CD4-positive, CD25-positive, alpha-beta regulatory T cell (primary cell): Measurements from ENCODE around the gene RAD51B. TPM values are rescaled to one million over a fixed set of nuclear protein-coding genes. Genes with fewer than 3 reads are reported as not detected.

Source experiments
- ATAC-seq, 2 donors: fragments of 150-1000 bp; cut with Tn5 transposase; one replicate each; pipeline ENCODE4 v1.10.0; 2021; ENCODE audit warnings: low read depth in 2 of 2, moderate number of reproducible peaks in 2 of 2, moderate library complexity in 1 of 2
- DNase-seq, 3 donors: peaks; one replicate each; pipeline versions ENCODE4 v3.0.0 to v3.0.0-alpha.2; 2012 to 2022; ENCODE audit warnings: mixed read lengths in 1 of 3
- H3K27ac ChIP-seq: one replicate; pipeline ENCODE4 v1.7.0; 2013; ENCODE audit warnings: mild to moderate bottlenecking, low read length; ENCODE audit not compliant: insufficient read depth, poor library complexity, severe bottlenecking
- H3K27me3 ChIP-seq: one replicate; pipeline ENCODE4 v1.7.0; 2013; ENCODE audit warnings: low read length; ENCODE audit not compliant: control insufficient read depth, insufficient read depth
- H3K36me3 ChIP-seq: one replicate; pipeline ENCODE4 v1.7.0; 2013; ENCODE audit warnings: mild to moderate bottlenecking, low read length, moderate library complexity; ENCODE audit not compliant: control insufficient read depth, insufficient read depth
- H3K4me1 ChIP-seq: 2 replicates; pipeline ENCODE4 v1.7.0; 2013; ENCODE audit warnings: mild to moderate bottlenecking, low read length; ENCODE audit not compliant: insufficient read depth, control insufficient read depth, poor library complexity, severe bottlenecking
- H3K4me3 ChIP-seq: one replicate; pipeline ENCODE4 v1.7.0; 2013; ENCODE audit warnings: low read depth, mild to moderate bottlenecking, low read length, moderate library complexity
- H3K9me3 ChIP-seq, 2 experiments: 1 replicate in 1 of 2; 2 replicates in 1 of 2; pipeline ENCODE4 v1.7.0; 2013; ENCODE audit warnings: low read length in 2 of 2, mild to moderate bottlenecking in 1 of 2, moderate library complexity in 1 of 2; ENCODE audit not compliant: control insufficient read depth in 2 of 2
- H3K27ac Mint-ChIP-seq, 3 donors: one replicate each; pipeline ENCODE4 v1.8.0; 2020 to 2022; ENCODE audit warnings: mild to moderate bottlenecking in 3 of 3, mixed read lengths in 3 of 3, moderate library complexity in 2 of 3
- H3K27me3 Mint-ChIP-seq: one replicate; pipeline ENCODE4 v1.8.0; 2022; ENCODE audit warnings: mild to moderate bottlenecking, mixed read lengths
- H3K36me3 Mint-ChIP-seq: one replicate; pipeline ENCODE4 v1.8.0; 2020; ENCODE audit warnings: mixed read lengths
- H3K4me1 Mint-ChIP-seq, 4 donors: one replicate each; pipeline ENCODE4 v1.8.0; 2020 to 2022; ENCODE audit warnings: mixed read lengths in 4 of 4, mild to moderate bottlenecking in 1 of 4
- H3K4me3 Mint-ChIP-seq, 4 donors: one replicate each; pipeline ENCODE4 v1.8.0; 2020 to 2022; ENCODE audit warnings: mild to moderate bottlenecking in 4 of 4, mixed read lengths in 4 of 4, moderate library complexity in 3 of 4
- H3K9me3 Mint-ChIP-seq, 7 donors: one replicate each; pipeline ENCODE4 v1.8.0; 2020 to 2022; ENCODE audit warnings: mixed read lengths in 7 of 7, mild to moderate bottlenecking in 3 of 7, moderate library complexity in 2 of 7
- polyA plus RNA-seq, 4 donors: library from polyadenylated mRNA; unstranded; fragments of 300-500 nt; fragmentation: Illumina TruSeq; gene quantifications; one replicate each; pipeline ENCODE4 v1.2.3, GENCODE V29; 2021
- total RNA-seq: library from RNA; stranded (reverse); gene quantifications from one replicate; pipeline ENCODE4 v1.2.3, GENCODE V29; 2022

Gene RAD51B
- total and polyA plus RNA-seq, 5 donors from 2014 or later, result 19.1 to 40.2 (median 28.1) TPM

DNA sequence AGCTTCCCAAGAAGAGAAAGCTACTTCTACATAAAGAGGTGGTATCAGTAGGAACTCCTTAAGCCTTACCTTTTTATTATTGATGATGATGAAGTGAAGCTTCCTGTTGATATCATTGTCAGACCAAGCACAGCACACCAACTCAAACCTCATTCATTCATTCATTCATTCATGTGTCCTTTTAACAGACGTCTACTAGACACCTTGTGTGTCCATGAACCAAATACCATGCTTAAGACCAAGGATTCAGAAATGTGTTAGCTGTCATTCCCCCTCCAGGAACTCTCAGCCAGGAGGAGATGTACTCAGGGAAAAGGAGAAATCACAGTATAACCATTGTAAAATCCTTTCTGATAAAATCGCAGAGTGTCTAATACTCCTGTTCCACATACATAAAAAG is 778.5 kb downstream of the RAD51B start:
- H3K27me3 Mint-ChIP-seq, result no peaks in the 10 kb centered on the region
- no peak overlapping the region for H3K4me3 Mint-ChIP-seq
- Histone ChIP-seq H3K9me3 (no peaks in the 10 kb centered on the region), H3K36me3 (no peaks in the 10 kb centered on the region), H3K4me3 (no peak overlapping the region), H3K4me1 (no peaks in the 10 kb centered on the region), H3K27me3 (no peaks in the 10 kb centered on the region), H3K27ac (no peak overlapping the region)
- H3K9me3 Mint-ChIP-seq, result peaks cover 0 to 2% (median 0%) of the 10 kb centered on the region in 7 donors
- peaks cover 6% of the 10 kb centered on the region for H3K36me3 Mint-ChIP-seq
- peaks cover 0 to 10% (median 5%) of the 10 kb centered on the region in 4 donors for H3K4me1 Mint-ChIP-seq
- ATAC-seq (no peak), DNase-seq (no peak)
- no peak overlapping the region for H3K27ac Mint-ChIP-seq

DNA sequence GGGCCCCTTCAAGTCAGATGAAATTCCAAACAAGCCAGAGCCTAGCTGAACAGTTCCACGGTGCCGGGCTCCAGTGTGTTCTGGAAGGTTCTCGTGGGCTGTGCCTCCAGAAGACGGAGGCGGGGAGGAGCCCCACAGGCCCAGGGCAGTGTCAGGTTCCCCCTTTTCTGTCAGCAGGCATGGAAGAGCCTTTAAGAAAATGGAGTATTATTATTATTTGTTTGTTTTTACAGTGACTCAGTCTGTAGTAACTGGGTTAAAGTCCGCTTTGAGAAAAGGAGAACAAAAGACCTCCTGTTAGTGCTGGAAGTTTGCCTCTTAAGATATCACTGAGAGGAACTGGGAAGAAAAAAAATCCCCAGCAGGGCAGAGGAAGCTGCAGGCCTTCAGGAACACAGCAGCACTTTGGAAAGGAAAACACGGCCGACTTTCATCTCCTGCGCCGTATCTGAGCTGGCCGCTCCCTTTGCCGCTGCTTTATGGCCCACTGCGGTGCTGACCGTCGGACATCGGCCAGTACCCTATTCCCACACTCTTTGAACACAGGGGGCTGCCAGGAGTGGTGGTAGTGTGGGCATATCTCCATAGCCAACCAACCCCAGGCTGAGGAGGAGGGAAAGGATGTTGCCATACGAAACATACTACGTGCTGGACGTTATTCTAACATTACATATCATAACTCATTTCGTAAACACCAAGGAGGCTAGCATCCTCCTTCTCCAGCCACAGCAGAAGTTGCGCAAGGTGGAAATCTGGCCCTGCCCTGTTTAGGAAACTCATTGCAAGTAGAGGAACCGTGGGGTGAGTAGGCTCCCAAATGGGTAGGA is 779.3 kb downstream of the RAD51B start:
- H3K4me3 ChIP-seq, result no peak overlapping the region
- ATAC-seq (no peak), DNase-seq (no peak)
- Mint-ChIP-seq H3K36me3 (peaks cover 6% of the 10 kb centered on the region), H3K9me3 (peaks cover 0 to 2% (median 0%) of the 10 kb centered on the region in 7 donors), H3K27me3 (no peaks in the 10 kb centered on the region), H3K4me3 (peak overlapping the region in 1 of 4 donors; percentile 44), H3K27ac (peak overlapping the region in 1 of 3 donors; percentile 43), H3K4me1 (peaks cover 0 to 7% (median 5%) of the 10 kb centered on the region in 4 donors)
- no peaks in the 10 kb centered on the region for H3K9me3 ChIP-seq
- H3K36me3 ChIP-seq, result no peaks in the 10 kb centered on the region
- no peaks in the 10 kb centered on the region for H3K4me1 ChIP-seq
- no peaks in the 10 kb centered on the region for H3K27me3 ChIP-seq
- no peak overlapping the region for H3K27ac ChIP-seq

DNA sequence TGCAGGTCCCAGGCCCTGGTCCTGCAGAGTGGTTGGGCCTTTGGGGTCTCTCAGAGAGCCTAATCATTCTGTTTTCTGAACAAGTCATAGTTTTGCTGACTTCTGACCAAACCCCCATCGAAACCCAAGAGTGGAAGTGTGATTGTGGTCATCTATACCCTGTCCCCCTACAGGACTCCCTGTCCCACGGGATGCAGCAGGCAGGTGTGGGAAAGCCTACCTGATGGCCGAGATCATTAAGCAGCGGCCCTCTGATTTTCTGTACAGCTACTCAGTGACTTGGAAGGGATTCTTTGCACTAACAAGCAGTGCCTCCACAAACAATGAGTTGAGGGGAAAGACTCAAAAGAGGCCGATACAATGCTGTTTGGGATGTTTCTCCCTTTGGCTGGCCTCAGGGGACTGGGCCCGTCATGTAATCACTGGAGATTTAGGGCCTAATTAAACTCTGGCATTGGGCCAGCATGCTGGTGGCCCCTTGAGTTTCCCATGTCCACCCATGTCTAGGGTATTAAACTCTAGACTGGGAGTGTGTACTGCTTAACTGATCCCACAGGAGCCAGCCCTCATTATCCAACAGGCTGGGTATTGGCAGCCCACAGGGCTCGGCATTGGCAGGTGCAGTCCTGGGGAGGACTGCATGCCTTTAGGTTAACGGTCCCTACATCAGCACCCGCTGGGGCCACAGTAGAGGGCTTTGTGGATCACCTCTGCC is 780.5 kb downstream of the RAD51B start:
- peaks cover 0 to 3% of the 10 kb centered on the region in 2 experiments for H3K9me3 ChIP-seq
- H3K27ac Mint-ChIP-seq, result peak overlapping the region in 1 of 3 donors; percentile 60
- no peak overlapping the region for H3K27ac ChIP-seq
- no peaks in the 10 kb centered on the region for H3K36me3 ChIP-seq
- H3K27me3 Mint-ChIP-seq, result no peaks in the 10 kb centered on the region
- no peaks in the 10 kb centered on the region for H3K27me3 ChIP-seq
- no peak for ATAC-seq
- H3K9me3 Mint-ChIP-seq, result peaks cover 0 to 4% (median 0%) of the 10 kb centered on the region in 7 donors
- peaks cover 6% of the 10 kb centered on the region for H3K36me3 Mint-ChIP-seq
- no peak overlapping the region for H3K4me3 Mint-ChIP-seq
- no peaks in the 10 kb centered on the region for H3K4me1 ChIP-seq
- H3K4me3 ChIP-seq, result no peak overlapping the region
- DNase-seq, result no peak
- no peaks in the 10 kb centered on the region for H3K4me1 Mint-ChIP-seq

DNA sequence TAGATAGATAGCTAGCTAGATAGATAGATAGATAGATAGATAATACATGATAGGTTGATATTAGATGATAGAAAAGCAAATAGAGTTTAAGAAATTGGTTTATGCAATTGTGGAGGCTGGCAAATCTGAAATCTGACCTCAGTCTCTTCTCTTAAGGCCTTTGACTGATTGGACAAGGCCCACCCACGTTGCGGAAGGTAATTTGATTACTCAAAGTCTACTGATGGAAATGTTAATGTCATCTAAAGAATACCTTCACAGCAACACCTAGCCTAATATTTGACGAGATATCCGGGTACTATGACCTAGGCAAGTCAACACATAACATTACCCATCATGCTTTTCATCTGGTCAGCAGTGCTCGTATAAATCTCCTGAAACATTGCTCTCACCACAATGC is 782.9 kb downstream of the RAD51B start:
- Mint-ChIP-seq H3K27me3 (no peaks in the 10 kb centered on the region), H3K27ac (no peak overlapping the region), H3K36me3 (peaks cover 6% of the 10 kb centered on the region), H3K4me3 (no peak overlapping the region), H3K4me1 (peaks cover 0 to 6% (median 0%) of the 10 kb centered on the region in 4 donors), H3K9me3 (peaks cover 0 to 5% (median 2%) of the 10 kb centered on the region in 7 donors)
- DNase-seq, result no peak
- Histone ChIP-seq H3K4me3 (no peak overlapping the region), H3K27ac (no peak overlapping the region), H3K4me1 (no peaks in the 10 kb centered on the region), H3K9me3 (peaks cover 0 to 8% of the 10 kb centered on the region in 2 experiments), H3K27me3 (no peaks in the 10 kb centered on the region), H3K36me3 (no peaks in the 10 kb centered on the region)
- no peak for ATAC-seq

DNA sequence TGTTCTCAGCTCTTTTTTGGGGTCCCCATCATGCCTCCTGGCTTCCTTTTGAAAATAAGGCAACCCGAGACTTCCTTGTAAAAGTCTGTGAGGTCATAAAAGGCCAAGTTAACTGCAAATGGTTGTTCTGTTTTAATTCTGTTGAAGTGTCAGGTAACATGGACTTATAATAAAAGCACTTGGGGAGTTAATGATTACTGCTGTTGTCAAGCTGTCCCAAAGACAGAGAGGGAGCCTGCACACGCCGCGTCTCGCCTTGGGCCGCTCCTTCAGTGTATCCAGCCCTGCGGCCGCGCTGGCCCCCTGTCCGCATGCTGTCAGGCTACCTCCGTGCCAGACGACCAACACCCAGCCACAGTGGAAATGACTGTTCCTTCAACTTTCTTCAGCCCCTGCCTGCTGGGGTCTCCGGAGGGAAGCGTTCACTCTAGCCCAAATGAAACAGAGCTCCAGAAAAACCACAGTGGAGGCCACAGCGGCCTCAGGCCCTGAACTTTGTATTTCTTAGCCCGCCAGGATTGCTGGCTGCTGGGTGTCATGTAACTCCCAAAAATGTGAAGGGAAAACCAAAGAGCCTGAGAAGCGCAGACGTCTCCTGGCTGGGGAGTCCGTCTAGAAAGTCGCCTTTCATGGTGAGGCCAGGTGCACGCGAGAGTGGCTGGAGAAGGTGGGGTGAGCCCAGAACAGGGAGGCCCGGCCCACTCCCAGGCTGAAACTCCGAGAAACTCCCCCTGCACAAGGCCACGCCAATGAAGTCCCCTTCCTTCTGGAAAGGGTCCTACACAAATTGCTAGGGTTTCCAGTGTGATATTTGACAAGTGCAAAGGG is 784.2 kb downstream of the RAD51B start:
- H3K4me1 Mint-ChIP-seq, result peaks cover 0 to 8% (median 0%) of the 10 kb centered on the region in 4 donors
- Histone ChIP-seq H3K36me3 (no peaks in the 10 kb centered on the region), H3K9me3 (peaks cover 0 to 8% of the 10 kb centered on the region in 2 experiments), H3K27ac (no peak overlapping the region), H3K27me3 (no peaks in the 10 kb centered on the region), H3K4me3 (no peak overlapping the region), H3K4me1 (no peaks in the 10 kb centered on the region)
- no peak for DNase-seq
- ATAC-seq, result no peak
- no peaks in the 10 kb centered on the region for H3K27me3 Mint-ChIP-seq
- peaks cover 6% of the 10 kb centered on the region for H3K36me3 Mint-ChIP-seq
- peaks cover 0 to 5% (median 2%) of the 10 kb centered on the region in 7 donors for H3K9me3 Mint-ChIP-seq
- H3K4me3 Mint-ChIP-seq, result no peak overlapping the region
- no peak overlapping the region for H3K27ac Mint-ChIP-seq

DNA sequence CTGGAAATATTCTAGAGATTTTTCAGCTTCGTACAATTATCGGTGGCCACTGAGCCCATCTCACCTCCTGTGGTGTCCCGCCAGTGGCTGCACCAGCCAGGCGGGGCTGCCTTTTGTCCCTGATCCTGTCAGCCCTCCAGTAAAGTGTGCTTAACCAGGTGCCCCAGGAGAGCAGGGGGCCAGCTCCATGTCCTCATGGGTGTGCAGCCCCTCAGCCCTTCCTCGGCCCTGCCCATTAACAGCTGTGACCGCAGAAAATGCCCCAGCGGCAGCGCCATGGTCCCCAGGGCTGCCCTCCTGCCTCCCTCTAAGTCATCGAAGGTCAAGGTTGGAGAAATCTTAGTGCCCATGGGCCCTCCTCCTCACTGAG is 784.8 kb downstream of the RAD51B start:
- H3K4me3 Mint-ChIP-seq, result no peak overlapping the region

DNA sequence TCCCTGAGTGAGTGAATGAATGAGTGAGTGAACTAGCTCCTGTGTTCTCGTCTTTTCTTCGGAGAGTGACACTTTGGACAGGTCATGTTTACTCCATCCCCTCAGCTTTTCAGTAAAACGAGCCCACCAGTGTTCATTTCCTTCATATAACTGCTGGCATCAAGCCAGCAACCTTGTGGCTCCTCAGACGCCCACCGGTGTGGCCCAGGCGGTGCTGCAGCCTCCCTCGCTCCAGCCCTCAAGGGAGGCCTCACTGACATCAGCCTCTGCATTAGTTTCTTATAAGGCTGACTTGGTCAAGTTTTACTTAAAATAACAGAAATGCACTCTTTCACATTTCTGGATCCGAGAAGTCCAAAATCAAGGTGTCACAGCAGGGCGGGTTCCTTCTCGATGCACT is 785.2 kb downstream of the RAD51B start:
- H3K27me3 Mint-ChIP-seq, result no peaks in the 10 kb centered on the region
- peaks cover 6% of the 10 kb centered on the region for H3K36me3 Mint-ChIP-seq
- Histone ChIP-seq H3K9me3 (peaks cover 0 to 8% of the 10 kb centered on the region in 2 experiments), H3K4me1 (no peaks in the 10 kb centered on the region), H3K4me3 (no peak overlapping the region), H3K27ac (no peak overlapping the region), H3K36me3 (no peaks in the 10 kb centered on the region), H3K27me3 (no peaks in the 10 kb centered on the region)
- no peak overlapping the region for H3K27ac Mint-ChIP-seq
- ATAC-seq (no peak), DNase-seq (no peak)
- peaks cover 0 to 8% (median 0%) of the 10 kb centered on the region in 4 donors for H3K4me1 Mint-ChIP-seq
- H3K9me3 Mint-ChIP-seq, result peaks cover 0 to 5% (median 2%) of the 10 kb centered on the region in 7 donors
- H3K4me3 Mint-ChIP-seq, result no peak overlapping the region

More for the DNA sequence above, 784.8 kb downstream of the RAD51B start:
- DNase-seq (no peak), ATAC-seq (no peak)
- Histone ChIP-seq H3K27me3 (no peaks in the 10 kb centered on the region), H3K4me1 (no peaks in the 10 kb centered on the region), H3K4me3 (no peak overlapping the region), H3K27ac (no peak overlapping the region), H3K36me3 (no peaks in the 10 kb centered on the region), H3K9me3 (peaks cover 0 to 8% of the 10 kb centered on the region in 2 experiments)
- Mint-ChIP-seq H3K36me3 (peaks cover 6% of the 10 kb centered on the region), H3K9me3 (peaks cover 0 to 5% (median 2%) of the 10 kb centered on the region in 7 donors), H3K4me1 (peaks cover 0 to 8% (median 0%) of the 10 kb centered on the region in 4 donors), H3K27ac (no peak overlapping the region), H3K27me3 (no peaks in the 10 kb centered on the region)
